Kidney tubule cell (primary cell): ENCODE measurements around the gene VWA2.
"Not testable (repeated sequence)": the region's sequence is repeated elsewhere in the genome, so short reads cannot be mapped to it uniquely, and the experiment has no call there.

Source experiments
- DNase-seq: peaks from one replicate; pipeline ENCODE4 v3.0.0-alpha.2; 2018; ENCODE audit warnings: low spot score

The VWA2 gene

GRCh38 chr10:114319406-114320248, 80.6 kb downstream of the VWA2 start:
- DNase-seq, result no peak

- peak; percentile 72 for DNase-seq
Measured at GRCh38 chr10:114320249-114321116, 81.4 kb downstream of the VWA2 start.

GRCh38 chr10:114322344-114322743, 83.3 kb downstream of the VWA2 start:
- peak; percentile 38 for DNase-seq

GRCh38 chr10:114323023-114323422, 84.0 kb downstream of the VWA2 start:
- DNase-seq, result no peak

GRCh38 chr10:114326795-114327194, 87.7 kb downstream of the VWA2 start:
- no peak for DNase-seq

GRCh38 chr10:114327537-114328440, 88.7 kb downstream of the VWA2 start:
- DNase-seq, result no peak

- no peak for DNase-seq
Measured at GRCh38 chr10:114328441-114328812, 89.4 kb downstream of the VWA2 start.

- DNase-seq, result no peak
Measured at GRCh38 chr10:114328874-114329273, 89.8 kb downstream of the VWA2 start.

- no peak for DNase-seq
Measured at GRCh38 chr10:114329634-114330365, 90.7 kb downstream of the VWA2 start.

GRCh38 chr10:114332301-114333192, 93.5 kb downstream of the VWA2 start:
- no peak for DNase-seq

GRCh38 chr10:114333441-114333840, 94.4 kb downstream of the VWA2 start:
- not testable (repeated sequence) for DNase-seq

GRCh38 chr10:114334301-114334700, 95.2 kb downstream of the VWA2 start:
- no peak for DNase-seq

- no peak for DNase-seq
Measured at GRCh38 chr10:114335614-114336013, 96.6 kb downstream of the VWA2 start.

- no peak for DNase-seq
Measured at GRCh38 chr10:114336823-114337509, 97.9 kb downstream of the VWA2 start.

GRCh38 chr10:114337510-114338462, 98.7 kb downstream of the VWA2 start:
- DNase-seq, result no peak

GRCh38 chr10:114340816-114341215, 101.8 kb downstream of the VWA2 start:
- DNase-seq, result no peak
